NOMO-1 (cell line): ENCODE measurements around the gene HOXB8.

Source experiments
- DNase-seq, 2 experiments: peaks; one replicate each; lab custom pipeline; 2025; ENCODE audit not compliant: unreplicated experiment in 2 of 2; lab: John Stamatoyannopoulos, UW

HOXB8 gene

DNA sequence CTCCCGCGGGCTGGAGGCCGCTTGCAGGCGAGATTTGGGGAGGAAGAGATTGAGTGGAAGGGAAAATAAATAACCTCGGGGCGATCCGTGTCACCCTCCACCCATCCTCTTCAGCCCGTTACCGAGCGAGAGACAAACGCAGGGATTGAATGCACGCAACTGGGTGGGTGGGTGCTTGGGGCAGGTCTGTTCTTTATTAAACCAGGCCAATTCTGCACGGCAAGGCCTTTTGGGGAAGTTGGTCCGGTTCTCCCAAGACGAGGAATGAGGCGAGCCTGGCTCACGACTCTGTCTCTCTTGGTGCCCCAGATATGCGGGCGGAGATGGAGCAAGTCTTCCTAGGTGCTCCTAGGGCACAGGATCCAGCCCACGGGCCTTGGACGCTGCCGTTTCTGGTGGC, 3.9 kb downstream of the HOXB8 start:
- DNase-seq, result no peak

DNA sequence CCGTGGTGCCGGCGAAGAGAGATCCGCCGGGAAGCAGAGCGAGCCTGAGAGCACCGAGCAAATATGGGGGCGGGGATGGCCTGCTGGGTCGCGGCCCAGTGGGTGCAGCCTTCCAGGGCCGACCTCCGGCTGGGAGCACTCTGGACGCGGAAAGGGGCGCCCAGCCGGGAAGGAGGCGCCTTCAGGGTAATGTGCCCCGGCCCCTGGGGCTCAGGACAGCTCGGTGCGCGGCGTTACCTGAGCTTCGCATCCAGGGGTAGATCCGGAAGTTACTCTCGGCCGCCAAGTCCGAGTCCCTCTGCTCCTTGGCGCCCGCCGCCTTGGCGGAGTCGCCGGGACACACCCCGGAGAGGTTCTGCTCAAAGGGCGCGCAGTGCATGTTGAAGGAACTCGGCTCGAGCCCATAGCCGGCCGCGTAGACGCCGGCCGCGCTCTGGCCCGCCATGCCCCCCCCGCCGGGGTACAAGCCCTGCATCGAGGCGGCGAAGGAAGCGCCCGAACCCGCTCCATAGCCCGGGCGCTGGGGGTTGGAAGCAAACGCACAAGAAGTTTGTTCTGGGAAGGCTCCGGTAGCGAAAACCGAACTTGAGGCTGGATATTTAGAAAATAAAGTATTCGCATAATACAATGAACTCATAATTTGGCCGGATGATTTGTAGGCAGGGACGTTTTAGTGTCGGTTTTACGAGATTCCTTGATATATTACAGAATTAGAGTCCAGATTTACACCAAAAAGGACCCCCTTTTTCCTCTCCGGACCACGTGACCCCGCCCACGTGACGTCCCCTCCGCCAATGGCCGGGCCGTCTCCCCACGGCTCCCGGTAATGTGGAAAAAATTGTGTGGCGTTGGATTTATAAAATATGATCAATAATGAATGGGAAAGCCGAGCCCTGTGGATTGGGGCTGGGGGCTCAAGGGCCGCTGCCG, 4.5 kb downstream of the HOXB8 start, which contains the start of gene HOXB7:
Gene HOXB7, minus strand, starts transcription at position 736 of the 930 bp plus-strand sequence. Its CDS starts 99 bp downstream, at position 637.
- no peak for DNase-seq

DNA sequence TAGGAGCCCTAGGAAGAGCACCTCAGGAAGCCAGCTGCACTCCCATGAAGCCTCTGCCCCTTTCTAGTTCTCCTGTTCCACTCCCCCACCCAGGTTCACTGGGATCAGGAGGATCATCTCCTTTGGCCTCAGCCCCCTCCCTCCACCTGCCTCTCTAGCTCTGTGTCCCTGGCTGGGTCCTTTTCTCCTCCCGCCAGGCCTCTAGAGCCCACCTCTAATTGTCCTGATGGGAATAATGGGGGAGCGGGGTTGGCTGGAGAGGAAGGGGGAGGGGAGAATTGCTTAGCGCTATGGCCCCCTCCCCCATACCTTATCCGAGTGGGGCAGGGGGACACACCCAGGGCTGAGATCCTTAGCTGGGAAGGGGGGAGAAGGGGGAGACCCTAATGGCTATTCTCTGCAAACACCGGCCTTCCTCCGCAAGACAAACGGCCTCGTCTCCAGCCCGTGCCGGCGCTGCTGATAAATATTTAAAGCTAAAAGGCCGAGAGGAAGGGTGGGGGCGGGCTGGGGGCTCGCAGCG, 5.3 kb downstream of the HOXB8 start:
- DNase-seq, result no peak

DNA sequence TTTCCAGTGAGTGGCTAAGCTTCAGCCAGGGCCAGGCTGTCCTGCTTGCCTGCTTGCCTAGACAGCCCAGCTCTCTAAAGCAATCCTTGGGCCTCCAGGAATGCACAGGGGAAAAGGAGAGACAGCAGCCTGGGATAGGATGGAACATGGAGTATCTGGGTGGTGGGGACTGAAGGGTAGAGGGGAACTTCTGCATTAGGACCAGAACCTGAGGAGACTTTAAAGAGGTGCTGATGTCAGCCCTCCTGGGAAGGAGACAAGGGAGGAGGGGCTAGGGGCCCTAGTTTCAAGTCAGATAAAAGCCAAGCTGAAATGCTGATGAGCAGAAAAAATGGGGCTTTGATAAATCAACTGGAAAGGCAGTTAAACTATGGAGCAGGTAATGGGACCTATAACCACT, 6.1 kb downstream of the HOXB8 start:
- no peak for DNase-seq

DNA sequence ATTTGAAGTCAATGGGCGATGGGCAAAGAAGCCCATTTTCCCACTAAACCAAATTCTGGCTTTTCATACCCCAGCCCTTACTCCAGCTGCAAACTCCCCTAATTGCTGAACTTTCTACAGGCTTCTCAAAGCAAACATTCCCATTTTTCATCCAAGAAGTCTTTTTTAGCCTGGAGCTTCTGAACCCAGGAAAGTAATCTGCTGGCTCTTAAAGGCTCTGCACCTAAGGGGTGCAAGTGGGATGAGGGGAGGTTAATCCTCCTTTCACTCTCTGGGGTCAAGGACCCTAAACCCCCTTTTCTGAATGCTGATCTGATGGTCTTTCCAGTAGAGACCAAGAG, 6.6 kb downstream of the HOXB8 start:
- DNase-seq, result no peak

DNA sequence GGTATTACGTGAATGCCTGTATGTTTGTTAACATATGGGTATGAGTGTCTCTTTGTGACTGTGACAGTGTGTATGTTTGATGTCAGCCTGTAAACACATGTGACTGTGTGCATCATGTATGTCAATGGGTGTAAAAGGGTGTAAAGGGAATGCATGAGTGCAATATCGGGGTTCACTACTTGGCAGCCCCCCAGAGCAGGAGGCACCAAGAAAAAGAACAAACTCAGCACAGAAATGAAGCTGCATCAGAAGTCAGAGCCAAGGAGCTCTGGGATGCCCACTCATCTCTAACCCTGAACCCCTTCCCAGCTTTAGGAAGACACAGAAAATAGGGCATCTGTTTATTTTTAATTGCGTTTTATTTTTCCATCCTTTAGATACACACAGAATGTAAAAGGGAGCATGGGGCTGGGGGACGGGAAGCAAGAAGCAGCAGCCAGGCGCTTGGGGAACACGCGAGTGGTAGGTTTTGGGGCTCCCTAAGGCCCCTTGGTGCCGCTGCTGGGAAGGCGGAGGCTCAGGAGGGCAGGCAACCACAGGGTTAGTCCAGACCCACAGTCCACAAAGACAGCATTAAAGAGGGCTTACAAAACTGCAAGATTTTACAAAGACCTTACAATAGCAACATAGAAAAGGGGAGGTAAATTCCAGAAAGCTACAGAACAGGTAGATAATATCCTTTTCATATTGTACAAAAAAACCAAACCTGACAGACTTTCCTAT, 8.0 kb downstream of the HOXB8 start:
- DNase-seq, result no peak

DNA sequence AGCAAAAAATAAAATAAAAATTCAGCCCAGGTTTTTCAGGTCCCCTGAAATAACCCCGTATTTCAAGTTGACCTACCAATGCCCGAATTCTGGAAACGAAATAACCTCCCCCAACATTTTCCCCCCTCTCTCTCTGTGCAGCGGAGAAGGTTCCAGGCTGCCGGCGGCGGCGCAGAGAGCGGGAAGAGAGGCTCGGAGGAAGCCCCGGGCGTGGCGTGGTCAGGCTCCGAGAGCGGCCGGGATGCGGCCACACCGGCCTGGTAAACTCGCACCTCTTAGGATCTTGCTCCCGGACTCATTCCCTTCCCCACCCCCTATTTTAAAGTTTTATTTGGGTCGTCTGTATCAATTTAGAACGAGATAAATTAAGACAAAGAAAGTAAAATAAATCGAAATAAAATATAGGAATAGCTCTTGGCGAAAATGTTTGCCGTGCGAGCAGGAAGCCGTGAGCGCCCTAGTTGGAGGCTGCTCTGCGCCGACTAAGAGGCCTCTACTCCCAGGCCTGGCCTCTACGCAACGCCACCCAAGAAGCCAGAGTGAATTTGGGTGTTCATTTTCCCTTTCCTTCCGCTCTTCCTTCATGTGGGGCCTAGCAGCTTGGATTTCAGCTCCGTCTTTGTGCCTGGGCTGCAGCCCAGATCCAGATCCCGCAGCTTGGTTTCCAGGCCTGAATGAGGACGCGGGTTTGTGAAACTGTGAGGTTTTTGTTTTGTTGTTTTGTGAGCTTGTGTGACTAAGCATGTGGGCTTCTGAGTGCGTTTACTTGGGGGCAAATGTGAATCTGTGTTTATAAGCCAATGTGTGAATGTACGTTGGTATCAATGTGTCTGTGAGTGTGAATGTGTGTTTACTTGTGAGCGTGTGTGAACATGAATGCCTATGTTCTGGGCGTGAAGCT, 8.9 kb downstream of the HOXB8 start:
- no peak for DNase-seq

DNA sequence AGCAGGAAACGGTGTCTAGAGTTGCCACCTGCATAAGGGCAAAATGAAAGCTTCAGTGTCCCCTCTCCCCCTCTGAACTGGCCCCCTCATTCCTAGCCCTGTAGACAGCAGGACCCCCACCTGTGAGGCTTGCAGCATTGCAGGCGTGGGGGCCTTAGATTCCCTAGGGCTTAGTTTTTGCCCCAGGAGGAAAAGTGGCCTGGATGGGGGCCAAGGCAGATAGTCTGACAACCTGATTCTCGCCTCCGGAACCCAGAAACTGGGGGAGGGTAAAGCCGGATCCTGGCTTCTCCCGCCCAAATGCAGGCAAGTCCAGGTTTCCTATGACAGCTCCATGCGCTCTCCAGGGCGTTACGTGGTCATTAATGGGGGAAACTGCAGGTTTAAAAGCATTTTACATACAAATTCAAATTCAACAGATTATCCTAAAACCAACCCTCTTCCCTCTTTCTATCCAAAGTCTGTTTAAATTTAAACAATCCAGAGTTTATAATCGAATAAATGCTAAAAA, 9.6 kb downstream of the HOXB8 start:
- DNase-seq, result no peak

DNA sequence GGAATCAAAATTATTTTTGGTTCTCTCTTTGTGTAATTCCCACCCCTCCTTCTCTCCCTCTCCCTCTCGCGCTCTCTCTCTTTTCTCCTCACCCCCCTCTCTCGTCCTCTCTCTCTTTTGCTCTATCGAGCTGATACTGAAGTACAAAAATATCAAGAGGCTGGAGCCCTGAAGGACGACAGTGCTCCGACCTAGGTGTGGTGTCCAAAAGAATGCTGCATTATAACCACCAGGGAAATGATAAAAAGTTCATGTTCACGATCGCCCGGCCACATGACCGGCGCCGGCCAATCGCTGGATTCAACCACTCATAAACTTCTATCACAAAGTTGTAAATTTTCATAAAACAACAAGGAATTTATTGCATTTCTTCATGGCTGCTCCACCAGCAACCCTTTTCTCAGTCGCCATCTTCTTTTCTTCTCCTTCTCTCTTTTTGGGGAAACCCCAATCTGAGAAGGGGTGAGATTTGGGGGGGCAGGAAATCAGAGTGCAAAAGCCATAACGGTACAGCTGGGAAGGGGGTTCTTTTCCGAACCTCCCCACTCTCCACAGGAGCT, 10.2 kb downstream of the HOXB8 start, which contains the start of gene HOXB6:
Gene HOXB6, minus strand, starts transcription at position 217 of the 560 bp plus-strand sequence. CDS start 6,836 bp downstream, outside the sequence.
- DNase-seq, result no peak

DNA sequence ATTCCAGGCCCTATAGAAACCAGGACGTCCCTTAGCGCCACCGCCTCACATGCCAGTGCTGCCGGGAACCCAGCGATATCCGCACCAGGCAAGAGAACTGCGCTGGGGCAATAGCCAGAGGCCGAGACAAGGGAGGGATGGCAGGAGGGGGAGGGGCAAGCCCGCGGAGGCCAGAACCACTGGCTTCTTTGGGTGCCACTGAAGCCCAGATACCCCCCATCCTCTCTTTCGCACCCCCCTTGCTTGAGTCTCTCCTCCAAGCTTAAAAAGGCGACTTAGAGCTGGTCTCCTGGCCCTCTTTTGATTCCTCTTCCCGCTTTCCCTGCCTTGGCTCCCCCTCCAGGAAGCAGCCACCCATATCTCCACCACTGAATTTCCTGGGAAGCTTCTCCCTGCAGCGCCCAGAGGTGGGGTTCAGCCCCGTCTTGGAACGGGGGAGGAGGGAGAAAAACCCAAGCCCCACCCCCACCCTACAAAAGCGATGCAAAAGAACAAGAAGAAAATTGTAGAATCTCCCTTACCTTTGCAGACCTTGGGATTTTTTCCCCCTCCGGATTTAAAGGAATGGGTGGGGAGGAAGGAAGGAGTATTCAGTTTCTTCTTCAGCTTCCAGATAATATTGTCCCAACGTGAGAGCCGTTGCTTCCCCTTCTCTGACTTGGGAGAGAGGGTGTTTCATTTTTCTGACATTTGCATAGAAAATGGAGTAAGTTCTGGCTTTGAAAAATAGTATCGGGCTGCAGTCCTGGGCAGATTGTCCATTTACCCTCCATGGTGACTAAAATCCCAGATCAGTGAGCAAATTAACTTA, 10.9 kb downstream of the HOXB8 start:
- no peak for DNase-seq

DNA sequence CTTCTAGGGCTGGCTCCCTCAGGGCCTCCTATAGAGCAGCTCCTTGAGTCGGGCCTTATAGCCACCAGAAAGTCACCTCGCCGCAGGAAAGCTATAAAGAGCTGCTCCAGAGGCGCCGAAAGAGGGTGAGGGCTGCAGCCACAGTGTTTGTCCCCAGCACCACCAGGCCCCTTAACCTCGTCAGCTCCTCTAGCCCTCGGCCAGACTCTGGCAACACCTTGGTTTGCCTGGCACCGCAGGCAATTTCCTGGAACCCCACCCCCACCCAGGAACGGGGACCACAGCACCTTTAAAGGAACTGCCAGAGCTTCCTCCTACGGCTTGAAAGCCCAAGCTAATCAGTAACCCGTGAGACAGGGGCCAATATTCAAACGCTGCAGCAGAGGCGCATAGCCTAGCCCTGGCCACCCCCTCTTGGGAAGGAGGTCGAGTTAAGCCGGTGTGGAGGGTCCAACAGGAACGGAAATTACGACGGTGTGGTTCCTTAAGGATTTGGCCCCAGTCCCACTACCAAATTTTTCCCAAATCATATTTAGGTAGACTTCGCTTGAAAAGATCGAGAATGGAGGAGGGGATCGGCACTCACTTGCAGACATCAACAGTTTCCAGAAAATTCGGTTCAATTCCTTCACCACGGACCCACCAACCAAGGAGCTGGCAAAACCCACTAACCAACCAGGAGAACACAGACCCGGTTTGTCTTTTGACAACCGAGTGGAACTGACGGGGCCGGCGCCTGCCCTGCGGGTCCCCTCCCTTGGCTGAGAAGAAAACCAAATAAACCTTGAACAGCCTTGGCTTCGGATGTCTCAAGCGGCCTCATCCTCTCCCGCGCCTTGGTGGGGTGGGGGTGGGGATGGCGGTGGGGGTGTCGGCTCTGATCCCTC, 13.3 kb downstream of the HOXB8 start:
- DNase-seq, result no peak

DNA sequence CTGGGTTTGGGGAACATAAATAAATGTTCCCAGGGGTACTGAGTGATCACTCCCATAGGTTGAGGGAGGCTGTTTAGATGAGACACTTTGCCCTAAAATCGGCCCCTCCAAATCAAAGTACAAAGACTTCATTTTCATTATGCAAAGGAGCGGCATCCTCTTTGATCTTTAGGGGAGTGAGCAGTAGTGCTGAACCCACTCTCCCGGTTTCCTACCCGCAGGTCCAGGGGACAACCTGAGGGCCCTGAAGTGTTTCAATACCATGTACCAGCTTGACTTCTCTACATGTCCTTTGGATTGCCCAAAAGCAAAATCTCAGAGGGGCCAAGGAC, 13.9 kb downstream of the HOXB8 start:
- no peak for DNase-seq

DNA sequence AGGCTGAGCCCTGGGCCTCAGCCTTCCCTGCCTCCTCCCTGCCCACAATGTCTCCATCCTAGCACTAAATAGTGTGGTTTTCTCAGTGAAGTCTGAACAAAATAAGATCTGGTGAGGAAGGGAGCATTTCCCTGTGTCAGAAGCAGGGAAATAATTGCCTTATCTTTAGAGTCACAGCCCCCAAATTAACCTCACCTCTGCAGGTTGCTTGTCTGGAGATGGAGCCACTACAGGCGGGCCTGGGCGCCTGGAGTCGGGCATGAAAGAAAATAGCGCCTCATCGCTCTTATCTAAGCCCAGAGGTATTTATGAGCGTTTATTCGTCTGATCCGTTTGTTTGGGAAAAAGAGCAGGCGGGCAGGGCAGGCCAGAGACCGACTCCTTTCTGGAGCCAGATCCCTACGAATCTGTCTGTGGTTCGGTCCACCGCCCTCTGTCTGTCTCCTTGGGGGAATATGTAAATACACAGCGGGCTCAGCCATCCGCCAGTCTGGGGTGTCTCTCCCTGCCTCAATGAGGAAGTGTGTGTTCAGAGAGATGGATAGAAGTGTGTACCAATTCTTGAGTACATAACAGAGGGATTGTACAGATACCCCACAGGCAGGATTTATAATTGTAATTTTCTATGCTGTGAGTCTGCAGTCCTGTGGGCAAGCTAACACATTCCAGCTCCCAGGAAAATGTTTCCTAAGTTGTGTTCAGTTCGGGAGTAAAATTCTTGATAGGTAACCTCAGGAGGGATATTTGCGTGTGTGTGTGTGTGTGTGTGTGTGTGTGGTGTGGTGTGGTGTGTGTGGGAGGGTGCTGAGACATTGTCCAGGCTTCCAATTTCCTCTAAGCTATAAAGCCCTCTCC, 14.6 kb downstream of the HOXB8 start:
- DNase-seq, result no peak

DNA sequence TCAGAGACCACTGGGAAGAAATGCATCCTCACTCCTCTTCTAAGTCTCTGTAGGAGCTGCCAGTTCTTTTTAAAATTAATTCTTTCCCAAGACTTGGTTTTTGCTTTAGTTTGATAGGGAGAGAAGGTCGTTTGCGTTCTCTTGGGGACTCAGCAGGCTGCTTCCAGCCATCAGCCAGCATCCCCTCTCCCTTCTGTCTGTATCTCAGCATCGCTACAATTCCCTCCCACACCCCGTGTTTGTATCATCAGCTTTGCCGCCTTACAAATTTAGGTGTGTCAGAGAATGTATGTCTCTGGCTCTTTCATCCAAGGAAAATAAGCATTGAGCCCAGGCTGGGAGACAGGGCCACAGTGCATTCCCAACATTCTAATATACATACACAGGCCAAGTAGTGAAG, 15.7 kb downstream of the HOXB8 start:
- no peak for DNase-seq

DNA sequence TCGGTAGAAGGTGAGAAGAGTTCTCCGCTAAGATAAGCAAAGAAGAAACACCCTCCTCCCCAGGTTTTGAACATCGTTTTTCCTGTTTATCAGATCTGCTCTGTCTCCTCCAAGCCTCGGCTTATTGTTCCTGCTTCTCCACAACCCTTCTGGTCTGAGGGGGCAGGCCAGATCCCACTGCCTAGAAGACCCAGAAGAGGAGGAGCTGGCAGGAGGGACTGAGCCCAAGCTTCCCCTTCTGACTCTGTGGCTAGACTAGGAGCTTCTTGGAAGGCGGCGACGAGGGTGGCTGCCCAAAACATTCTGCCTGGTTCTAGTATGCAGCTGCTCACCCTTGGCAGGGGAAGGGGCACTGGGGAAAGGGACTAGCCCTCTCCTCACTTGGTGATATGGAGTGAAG, 16.4 kb downstream of the HOXB8 start:
- no peak for DNase-seq

DNA sequence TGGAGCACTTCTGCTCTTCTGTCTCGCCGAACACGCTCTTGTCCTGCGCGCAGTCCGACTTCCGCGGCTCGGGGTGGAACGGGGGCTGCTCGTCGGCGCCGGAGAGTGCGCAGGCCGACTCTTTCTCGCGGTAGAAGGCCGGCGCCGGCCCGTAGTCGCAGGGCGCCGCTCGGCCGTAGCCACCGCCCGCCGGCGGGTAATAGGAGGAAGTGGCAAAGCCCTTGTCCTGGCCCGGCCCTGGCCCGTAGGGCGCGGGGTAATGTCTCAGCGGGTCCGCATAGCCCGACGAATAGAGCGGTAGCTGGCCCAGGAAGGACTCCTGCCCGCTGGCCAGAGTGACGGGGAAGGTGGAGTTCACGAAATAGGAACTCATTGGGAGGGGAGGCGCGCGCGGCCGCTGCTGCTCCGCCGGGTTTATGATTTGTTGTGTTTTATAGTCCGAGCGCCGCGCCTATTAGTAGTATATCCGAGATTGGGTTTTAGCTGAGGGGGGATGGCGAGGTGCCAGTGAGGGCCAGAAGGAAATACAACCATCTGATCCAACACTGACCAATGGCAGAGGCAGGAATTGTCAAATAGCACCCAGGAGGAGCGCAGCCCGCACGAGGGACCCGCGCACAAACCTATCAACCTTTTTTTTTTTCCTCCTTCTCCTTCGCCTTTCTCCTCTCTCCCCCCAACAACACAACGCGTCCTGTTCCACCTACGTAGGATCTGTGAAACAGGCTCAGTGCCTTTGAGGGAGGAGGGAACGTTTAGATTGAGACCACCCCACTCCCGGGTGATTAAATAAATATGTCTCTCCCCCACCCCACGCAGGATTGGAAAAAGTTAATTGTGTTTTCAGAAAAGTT, 17.1 kb downstream of the HOXB8 start:
- DNase-seq, result peak; percentile 44 to 51

DNA sequence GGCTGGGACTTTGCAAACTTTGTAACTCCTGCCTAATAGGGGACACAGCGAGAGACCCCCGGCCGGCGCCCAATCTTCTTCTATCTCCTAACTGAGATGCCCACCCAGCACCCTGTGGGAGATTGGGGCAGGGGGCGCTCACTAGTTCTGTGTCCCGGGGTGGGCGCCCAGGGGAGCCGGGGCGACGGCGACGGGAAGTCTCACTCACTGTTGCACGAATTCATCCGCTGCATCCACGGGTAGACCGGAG, 17.6 kb downstream of the HOXB8 start:
- DNase-seq, result no peak
